Stimulated activated CD8-positive, alpha-beta memory T cell treated with anti-CD3 and anti-CD28 coated beads, Interleukin-4, amount 100 ng/mL, for 1 hour (primary cell): ENCODE results near the gene SMIM5.

Experiments
- DNase-seq, 2 donors: peaks; one replicate each; pipeline ENCODE4 v3.0.0-alpha.2; 2020; ENCODE audit warnings: low read depth in 2 of 2, low spot score in 1 of 2

Gene SMIM5

DNA sequence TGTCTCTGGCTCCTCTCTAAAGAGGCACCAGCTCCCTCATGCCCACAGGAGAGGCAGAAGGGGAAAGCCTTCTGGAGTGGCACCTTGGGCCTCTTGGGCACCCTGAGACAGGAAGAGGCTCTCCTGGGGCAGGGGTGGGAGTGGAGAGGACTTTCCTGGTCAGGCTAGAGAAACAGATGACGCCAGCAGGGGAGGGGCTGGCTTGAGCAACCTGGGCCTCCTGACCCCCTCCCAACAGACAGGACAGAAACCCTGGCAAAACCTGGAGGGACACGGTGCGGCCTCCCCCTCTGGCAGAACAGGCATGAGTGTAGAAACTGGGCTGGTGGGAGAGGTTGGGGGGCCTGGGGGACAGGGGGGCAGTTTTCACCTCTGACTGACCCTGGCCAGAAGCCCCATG lies 6.1 kb downstream of the SMIM5 start:
- DNase-seq, result no peak

- no peak for DNase-seq
Measured at GRCh38 chr17:75639771-75640555, 6.7 kb downstream of the SMIM5 start.

- no peak for DNase-seq
Measured at GRCh38 chr17:75640556-75641119, 7.4 kb downstream of the SMIM5 start.

- no peak for DNase-seq
Measured at GRCh38 chr17:75641343-75641742, 8.1 kb downstream of the SMIM5 start.

DNA sequence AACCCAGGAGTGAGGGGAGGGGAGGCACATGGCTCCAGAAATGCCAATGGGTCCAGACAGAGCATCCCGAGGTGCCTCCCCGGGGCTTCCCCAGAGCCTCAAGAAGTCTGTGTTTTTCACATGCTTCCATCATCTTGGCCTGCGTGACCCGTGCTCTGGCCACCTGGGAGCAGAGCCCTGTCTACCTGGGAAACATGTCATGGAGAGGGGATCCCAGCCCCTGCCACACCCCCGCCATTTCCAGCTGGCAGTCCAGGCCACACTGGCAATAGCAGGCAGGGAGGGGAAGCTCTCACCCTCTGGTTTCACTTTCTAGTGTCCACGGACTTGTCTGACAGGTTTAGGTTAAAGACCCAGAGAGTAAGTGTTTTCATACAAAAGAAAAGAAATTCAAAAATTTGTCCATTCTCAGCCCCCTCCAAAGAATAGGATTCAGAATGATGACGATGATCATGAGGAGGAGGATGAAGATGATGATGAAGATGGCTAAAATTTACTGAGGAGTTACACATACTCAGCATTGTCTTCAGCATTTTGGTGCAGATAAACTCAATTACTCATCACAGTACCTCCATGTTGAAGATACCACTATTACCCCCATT lies 9.0 kb downstream of the SMIM5 start:
- no peak for DNase-seq

DNA sequence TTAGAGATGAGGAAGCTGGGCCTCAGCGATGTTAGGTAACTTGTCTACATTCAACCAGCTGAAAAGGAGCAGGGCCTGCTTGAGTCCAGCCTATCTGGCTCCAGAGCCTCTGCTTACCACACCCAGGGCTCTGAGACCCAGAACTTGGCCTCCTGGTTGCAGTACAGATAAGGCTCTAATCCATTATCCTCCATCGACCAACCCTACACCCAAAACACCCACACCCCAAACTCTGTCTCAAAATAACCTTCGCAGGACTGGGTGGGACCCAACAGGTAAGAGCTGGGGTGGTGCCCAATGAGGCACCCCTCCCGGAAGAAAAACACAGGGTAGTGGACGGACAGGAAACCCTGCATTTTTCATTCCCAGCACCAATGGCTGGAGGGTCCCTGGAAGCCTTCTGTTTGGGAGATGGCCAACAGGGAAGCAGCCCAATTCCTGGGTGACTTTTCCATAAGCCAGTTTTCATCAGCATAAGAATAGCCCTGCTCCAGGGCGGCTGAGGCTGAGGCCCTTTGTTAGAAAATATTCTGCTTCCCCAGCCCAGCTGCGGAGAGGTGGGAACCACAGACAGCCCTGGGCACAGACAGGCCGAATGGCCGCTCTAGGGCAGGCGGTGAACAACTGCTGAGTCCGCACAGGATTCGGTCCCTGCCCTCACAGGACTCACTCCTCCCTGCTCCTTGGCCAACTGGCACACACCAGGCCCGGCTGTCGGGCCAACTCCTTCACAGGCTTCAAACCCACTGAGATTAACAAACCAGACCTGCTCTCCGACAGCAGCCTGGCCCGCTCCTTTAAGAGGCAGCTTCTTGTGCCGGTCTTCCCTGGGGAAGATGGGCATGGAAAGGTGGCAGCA lies 9.8 kb downstream of the SMIM5 start:
- DNase-seq, result no peak

GRCh38 chr17:75643643-75644017 lies 10.4 kb downstream of the SMIM5 start:
- no peak for DNase-seq

DNA sequence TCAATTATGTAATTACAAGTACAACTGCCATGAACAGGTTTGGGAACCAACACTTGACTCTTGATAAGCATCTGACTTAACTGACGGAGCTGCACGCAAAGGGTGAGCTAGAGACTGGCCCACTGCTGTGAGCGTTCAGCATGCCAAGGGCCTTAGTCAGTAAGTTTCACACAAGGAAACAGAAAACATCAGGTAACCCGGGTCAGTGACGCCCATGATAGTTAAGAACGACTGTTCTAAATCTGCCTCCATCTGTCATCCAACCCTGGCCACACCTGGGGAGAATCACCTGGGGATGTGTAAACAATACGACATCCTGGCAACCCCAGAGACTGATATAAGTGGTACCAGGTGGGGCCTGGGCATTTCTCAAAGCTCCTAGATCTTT lies 12.3 kb downstream of the SMIM5 start:
- DNase-seq, result no peak

GRCh38 chr17:75645889-75646637 lies 12.8 kb downstream of the SMIM5 start:
- peak in 1 of 2 donors; percentile 7 for DNase-seq

DNA sequence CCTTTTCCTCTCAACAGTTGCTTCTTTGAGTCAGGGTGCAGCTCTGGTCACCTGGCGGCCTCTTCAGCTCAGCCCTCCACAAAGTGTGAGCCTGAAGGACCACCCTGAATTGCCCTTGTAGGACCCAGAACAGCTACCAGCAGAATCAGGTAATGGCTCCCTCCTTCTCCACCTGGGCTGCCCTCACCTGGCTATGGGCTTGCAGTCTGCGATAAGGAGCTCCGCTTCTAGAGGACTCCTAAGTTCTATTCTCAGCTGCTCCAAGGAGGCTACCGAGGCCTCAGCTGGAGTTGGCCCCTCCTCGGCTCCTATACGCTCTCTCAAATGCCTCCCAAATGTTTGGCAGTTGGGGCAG lies 13.4 kb downstream of the SMIM5 start:
- no peak for DNase-seq

DNA sequence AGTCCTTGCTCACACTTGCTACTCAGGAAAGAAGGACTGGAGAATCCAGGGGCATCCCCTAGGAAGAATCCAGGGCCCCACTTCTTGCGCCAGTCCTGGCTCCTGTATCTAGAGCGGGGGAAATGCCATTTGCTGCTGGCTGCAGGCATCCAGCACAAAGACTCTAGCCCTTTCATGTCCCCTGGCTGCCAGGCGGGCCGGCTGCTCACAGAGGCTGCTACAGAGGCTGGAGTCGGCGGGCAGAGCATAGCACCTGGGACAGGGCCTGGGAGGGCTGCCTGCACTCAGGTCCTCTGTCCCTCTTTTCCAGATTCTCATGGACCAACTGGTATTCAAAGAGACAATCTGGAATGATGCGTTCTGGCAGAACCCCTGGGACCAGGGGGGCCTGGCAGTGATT lies 13.8 kb downstream of the SMIM5 start:
- DNase-seq, result no peak

DNA sequence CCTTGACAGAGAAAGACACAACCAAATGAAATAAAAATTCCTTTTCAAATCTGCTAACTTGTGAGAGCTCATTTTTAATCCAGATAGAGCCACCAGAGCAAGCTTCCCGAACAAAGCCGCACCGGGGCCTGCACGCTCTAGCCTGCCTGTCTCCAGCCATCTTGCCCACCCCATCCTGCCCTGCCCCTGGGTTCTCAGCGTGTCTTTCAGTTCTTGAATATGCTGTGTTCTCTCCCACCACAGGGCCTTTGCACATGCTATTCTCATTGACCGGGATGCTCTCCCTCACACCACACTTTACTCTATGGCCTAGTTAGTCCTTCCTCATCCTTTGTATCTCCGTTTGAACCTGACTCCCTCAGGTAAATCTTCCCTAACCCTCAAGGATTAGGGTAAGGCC lies 14.7 kb downstream of the SMIM5 start:
- no peak for DNase-seq

GRCh38 chr17:75649687-75650086 lies 16.5 kb downstream of the SMIM5 start:
- no peak for DNase-seq

- no peak for DNase-seq
Measured at GRCh38 chr17:75650874-75651273, 17.6 kb downstream of the SMIM5 start.

GRCh38 chr17:75652341-75652740 lies 19.1 kb downstream of the SMIM5 start:
- no peak for DNase-seq

- DNase-seq, result no peak
Measured at GRCh38 chr17:75652934-75653549, 19.8 kb downstream of the SMIM5 start.

- DNase-seq, result no peak
Measured at GRCh38 chr17:75654176-75654575, 20.9 kb downstream of the SMIM5 start.

DNA sequence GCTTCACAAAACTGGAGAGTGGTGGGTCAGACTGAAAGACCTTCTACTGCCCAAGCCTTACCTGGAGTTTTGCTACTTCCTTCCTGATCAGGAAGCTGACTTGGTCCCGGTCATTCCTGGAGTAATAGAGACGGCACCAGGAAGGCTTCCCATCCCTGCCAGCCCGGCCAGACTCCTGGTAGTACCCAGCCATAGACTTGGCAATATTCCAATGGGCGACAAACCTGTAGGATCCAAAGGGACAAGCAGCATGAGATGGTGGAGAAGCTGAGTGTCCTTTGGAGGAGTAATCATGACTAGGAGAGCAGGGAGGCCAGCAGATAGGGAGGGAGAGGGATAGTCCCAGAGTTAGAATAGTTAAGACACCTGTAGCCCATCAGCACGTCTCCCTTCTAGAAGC lies 25.0 kb downstream of the SMIM5 start:
- DNase-seq, result no peak

- DNase-seq, result no peak
Measured at GRCh38 chr17:75661531-75661930, 28.3 kb downstream of the SMIM5 start.

GRCh38 chr17:75662511-75662910 lies 29.3 kb downstream of the SMIM5 start:
- no peak for DNase-seq

GRCh38 chr17:75664099-75664549 lies 30.9 kb downstream of the SMIM5 start:
- no peak for DNase-seq
